Ishikawa (cell line): Measurements from ENCODE around the gene CTNNBL1.

Experiments used
- CEBPB ChIP-seq: IDR thresholded peaks from 2 replicates; pipeline ENCODE4 v1.6.1; 2012
- CREB1 ChIP-seq: IDR thresholded peaks from 2 replicates; pipeline ENCODE4 v1.6.1; 2012; ENCODE audit warnings: low read depth
- EGR1 ChIP-seq: IDR thresholded peaks from 2 replicates; pipeline ENCODE4 v1.6.1; 2012
- EP300 ChIP-seq: IDR thresholded peaks from 2 replicates; pipeline ENCODE4 v1.6.1; 2012; ENCODE audit warnings: borderline replicate concordance
- FOXM1 ChIP-seq: IDR thresholded peaks from 2 replicates; pipeline ENCODE4 v1.6.1; 2012; ENCODE audit warnings: low read depth, borderline replicate concordance
- MAX ChIP-seq: IDR thresholded peaks from 2 replicates; pipeline ENCODE4 v1.6.1; 2012
- NFIC ChIP-seq: IDR thresholded peaks from 2 replicates; pipeline ENCODE4 v1.6.1; 2012
- RAD21 ChIP-seq: IDR thresholded peaks from 2 replicates; pipeline ENCODE4 v1.6.1; 2012; ENCODE audit warnings: low read depth
- TAF1 ChIP-seq: IDR thresholded peaks from 2 replicates; pipeline ENCODE4 v1.6.1; 2012; ENCODE audit warnings: low read depth, mild to moderate bottlenecking
- TCF12 ChIP-seq: IDR thresholded peaks from 2 replicates; pipeline ENCODE4 v1.6.1; 2012; ENCODE audit warnings: low read depth
- TEAD4 ChIP-seq: IDR thresholded peaks from 2 replicates; pipeline ENCODE4 v1.6.1; 2012
- YY1 ChIP-seq: IDR thresholded peaks from 2 replicates; pipeline ENCODE4 v1.6.1; 2012; ENCODE audit warnings: low read depth
- ZBTB7A ChIP-seq: IDR thresholded peaks from 2 replicates; pipeline ENCODE4 v1.6.1; 2012; ENCODE audit warnings: low read depth
- TF ChIP-seq, protein P1 (sequence below): IDR thresholded peaks from 2 replicates; pipeline ENCODE4 v1.6.1; 2012
- TF ChIP-seq, protein P2 (sequence below): IDR thresholded peaks from 2 replicates; pipeline ENCODE4 v1.6.1; 2012; ENCODE audit warnings: low read depth, mild to moderate bottlenecking

Gene CTNNBL1

DNA sequence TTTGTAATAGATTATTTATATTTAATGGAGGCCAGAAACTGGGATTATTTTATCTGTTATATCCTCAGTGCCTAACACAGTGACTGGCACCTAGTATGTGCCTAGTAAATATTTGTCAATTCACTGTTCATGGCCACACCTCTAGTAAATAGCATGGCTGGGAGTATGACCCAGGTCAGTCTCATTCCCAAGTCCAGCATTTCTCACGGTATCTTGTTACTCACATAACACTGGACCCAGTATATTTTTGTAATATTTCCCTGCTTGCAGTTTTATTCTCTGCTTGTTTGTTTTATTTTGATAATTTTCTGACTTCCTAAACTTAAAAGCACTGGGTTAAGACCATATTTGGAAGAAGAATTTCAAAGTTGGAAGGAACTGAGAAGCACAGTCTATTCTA lies 47.7 kb downstream of the CTNNBL1 start:
- TF ChIP-seq TEAD4: no peak
- no peak for TF ChIP-seq EP300
- no peak for TF ChIP-seq ZBTB7A
- no peak for TF ChIP-seq CREB1
- TF ChIP-seq, protein P1, sequence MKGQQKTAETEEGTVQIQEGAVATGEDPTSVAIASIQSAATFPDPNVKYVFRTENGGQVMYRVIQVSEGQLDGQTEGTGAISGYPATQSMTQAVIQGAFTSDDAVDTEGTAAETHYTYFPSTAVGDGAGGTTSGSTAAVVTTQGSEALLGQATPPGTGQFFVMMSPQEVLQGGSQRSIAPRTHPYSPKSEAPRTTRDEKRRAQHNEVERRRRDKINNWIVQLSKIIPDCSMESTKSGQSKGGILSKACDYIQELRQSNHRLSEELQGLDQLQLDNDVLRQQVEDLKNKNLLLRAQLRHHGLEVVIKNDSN: no peak
- TF ChIP-seq NFIC: no peak
- TF ChIP-seq FOXM1: no peak
- no peak for TF ChIP-seq MAX
- TF ChIP-seq TCF12: no peak
- TF ChIP-seq RAD21: no peak
- TF ChIP-seq, protein P2, sequence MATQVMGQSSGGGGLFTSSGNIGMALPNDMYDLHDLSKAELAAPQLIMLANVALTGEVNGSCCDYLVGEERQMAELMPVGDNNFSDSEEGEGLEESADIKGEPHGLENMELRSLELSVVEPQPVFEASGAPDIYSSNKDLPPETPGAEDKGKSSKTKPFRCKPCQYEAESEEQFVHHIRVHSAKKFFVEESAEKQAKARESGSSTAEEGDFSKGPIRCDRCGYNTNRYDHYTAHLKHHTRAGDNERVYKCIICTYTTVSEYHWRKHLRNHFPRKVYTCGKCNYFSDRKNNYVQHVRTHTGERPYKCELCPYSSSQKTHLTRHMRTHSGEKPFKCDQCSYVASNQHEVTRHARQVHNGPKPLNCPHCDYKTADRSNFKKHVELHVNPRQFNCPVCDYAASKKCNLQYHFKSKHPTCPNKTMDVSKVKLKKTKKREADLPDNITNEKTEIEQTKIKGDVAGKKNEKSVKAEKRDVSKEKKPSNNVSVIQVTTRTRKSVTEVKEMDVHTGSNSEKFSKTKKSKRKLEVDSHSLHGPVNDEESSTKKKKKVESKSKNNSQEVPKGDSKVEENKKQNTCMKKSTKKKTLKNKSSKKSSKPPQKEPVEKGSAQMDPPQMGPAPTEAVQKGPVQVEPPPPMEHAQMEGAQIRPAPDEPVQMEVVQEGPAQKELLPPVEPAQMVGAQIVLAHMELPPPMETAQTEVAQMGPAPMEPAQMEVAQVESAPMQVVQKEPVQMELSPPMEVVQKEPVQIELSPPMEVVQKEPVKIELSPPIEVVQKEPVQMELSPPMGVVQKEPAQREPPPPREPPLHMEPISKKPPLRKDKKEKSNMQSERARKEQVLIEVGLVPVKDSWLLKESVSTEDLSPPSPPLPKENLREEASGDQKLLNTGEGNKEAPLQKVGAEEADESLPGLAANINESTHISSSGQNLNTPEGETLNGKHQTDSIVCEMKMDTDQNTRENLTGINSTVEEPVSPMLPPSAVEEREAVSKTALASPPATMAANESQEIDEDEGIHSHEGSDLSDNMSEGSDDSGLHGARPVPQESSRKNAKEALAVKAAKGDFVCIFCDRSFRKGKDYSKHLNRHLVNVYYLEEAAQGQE: no peak
- no peak for TF ChIP-seq EGR1

DNA sequence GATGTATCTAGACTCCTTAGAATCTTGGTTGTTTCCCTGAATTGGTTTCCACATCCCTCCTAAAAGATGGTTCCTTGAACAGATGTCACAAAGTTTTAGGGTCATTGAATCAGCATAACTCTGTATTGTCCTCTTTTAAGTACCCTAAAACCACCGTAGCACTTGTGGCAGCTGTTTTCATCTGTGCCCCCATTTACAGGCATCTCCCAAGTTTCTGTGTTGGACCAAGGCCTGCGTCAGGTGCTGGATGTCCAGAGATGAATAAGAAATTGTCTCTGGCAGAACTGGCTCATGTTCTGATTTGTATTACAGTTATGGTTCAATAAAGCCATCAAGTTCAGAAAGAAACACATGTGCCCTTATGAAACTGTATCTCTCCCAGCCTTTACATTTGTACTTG lies 48.3 kb downstream of the CTNNBL1 start:
- TF ChIP-seq FOXM1 (no peak), CREB1 (no peak), NFIC (no peak), MAX (no peak), CEBPB (no peak), ZBTB7A (no peak), EGR1 (no peak)
- TF ChIP-seq, protein P2: no peak

- TF ChIP-seq YY1 (no peak), MAX (no peak), TCF12 (no peak), FOXM1 (no peak), NFIC (no peak), CEBPB (no peak), ZBTB7A (no peak), CREB1 (no peak), EGR1 (no peak), RAD21 (no peak), TEAD4 (no peak), TAF1 (no peak)
- TF ChIP-seq, protein P1: no peak
- TF ChIP-seq, protein P2: no peak
Observed at GRCh38 chr20:37744347-37744746, 50.5 kb downstream of the CTNNBL1 start.

GRCh38 chr20:37745553-37745952 lies 51.7 kb downstream of the CTNNBL1 start:
- no peak for TF ChIP-seq FOXM1
- no peak for TF ChIP-seq CEBPB
- TF ChIP-seq TCF12: no peak
- no peak for TF ChIP-seq TAF1
- TF ChIP-seq, protein P2: no peak
- no peak for TF ChIP-seq ZBTB7A
- TF ChIP-seq, protein P1: no peak
- TF ChIP-seq CREB1: no peak
- TF ChIP-seq EGR1: no peak
- no peak for TF ChIP-seq YY1
- TF ChIP-seq NFIC: no peak
- TF ChIP-seq MAX: no peak
- no peak for TF ChIP-seq EP300
- no peak for TF ChIP-seq RAD21
- TF ChIP-seq TEAD4: no peak
